ENCODE data around the gene SOX5. TPM values are rescaled to one million over a fixed set of nuclear protein-coding genes. Genes with fewer than 3 reads are reported as not detected.

The SOX5 gene
- total RNA-seq, 3 donors from 2014 or later (not counting 1 experiment from before 2014, with no cell fraction given) = 0.80 to 0.95 TPM; not detected in 1

GRCh38 chr12:23655884-23656283 is 293.6 kb downstream of the SOX5 start:
- Histone ChIP-seq H3K36me3 (ENCODE audit: control insufficient read depth, insufficient read depth, low read length) (no peaks in the 10 kb centered on the region), H3K9me3 (ENCODE audit: control insufficient read depth, insufficient read depth, low read length) (no peaks in the 10 kb centered on the region), H3K27me3 (ENCODE audit: control insufficient read depth, insufficient read depth, low read length) (no peaks in the 10 kb centered on the region), H3K27ac (ENCODE audit: low read length) (no peak overlapping the region), H3K4me3 (ENCODE audit: low read length) (no peak overlapping the region), H3K4me1 (ENCODE audit: control insufficient read depth, insufficient read depth, low read length) (no peaks in the 10 kb centered on the region)
- Mint-ChIP-seq H3K27ac (no peak overlapping the region), H3K27me3 (ENCODE audit: low read depth in 2 of 2) (no peaks in the 10 kb centered on the region), H3K4me1 (no peaks in the 10 kb centered on the region), H3K4me3 (no peak overlapping the region), H3K9me3 (peaks cover 11 to 12% of the 10 kb centered on the region in 2 donors), H3K36me3 (no peaks in the 10 kb centered on the region)
- no peak for DNase-seq
- intact Hi-C loops (cut with micrococcal nuclease) = no loop called here
- no peak for TF ChIP-seq CTCF (IDR thresholded peaks at IDR 0.05)
- 67% methylated on average over 1 of the region's 1 CpG for WGBS (ENCODE audit: insufficient coverage)
- ATAC-seq = no peak

- no peaks in the 10 kb centered on the region for H3K4me1 Mint-ChIP-seq
- no peaks in the 10 kb centered on the region for H3K4me1 ChIP-seq (ENCODE audit: control insufficient read depth, insufficient read depth, low read length)
- DNase-seq (no peak), ATAC-seq (no peak)
- no peak overlapping the region for H3K4me3 Mint-ChIP-seq
- TF ChIP-seq CTCF (IDR thresholded peaks at IDR 0.05) = no peak
- intact Hi-C loops (cut with micrococcal nuclease) = no loop called here
- no peak overlapping the region for H3K27ac ChIP-seq (ENCODE audit: low read length)
- H3K27me3 ChIP-seq (ENCODE audit: control insufficient read depth, insufficient read depth, low read length) = no peaks in the 10 kb centered on the region
- 92% methylated on average over 4 of the region's 4 CpGs for WGBS (ENCODE audit: insufficient coverage)
- peaks cover 13 to 14% of the 10 kb centered on the region in 2 donors for H3K9me3 Mint-ChIP-seq
- H3K27ac Mint-ChIP-seq = no peak overlapping the region
- H3K36me3 ChIP-seq (ENCODE audit: control insufficient read depth, insufficient read depth, low read length) = no peaks in the 10 kb centered on the region
- H3K36me3 Mint-ChIP-seq = no peaks in the 10 kb centered on the region
- H3K9me3 ChIP-seq (ENCODE audit: control insufficient read depth, insufficient read depth, low read length) = no peaks in the 10 kb centered on the region
- H3K4me3 ChIP-seq (ENCODE audit: low read length) = no peak overlapping the region
- H3K27me3 Mint-ChIP-seq (ENCODE audit: low read depth in 2 of 2) = no peaks in the 10 kb centered on the region
Observed at GRCh38 chr12:23655112-23655511, 294.4 kb downstream of the SOX5 start.

- Histone ChIP-seq H3K27me3 (ENCODE audit: control insufficient read depth, insufficient read depth, low read length) (no peaks in the 10 kb centered on the region), H3K27ac (ENCODE audit: low read length) (no peak overlapping the region), H3K36me3 (ENCODE audit: control insufficient read depth, insufficient read depth, low read length) (no peaks in the 10 kb centered on the region), H3K4me1 (ENCODE audit: control insufficient read depth, insufficient read depth, low read length) (no peaks in the 10 kb centered on the region), H3K9me3 (ENCODE audit: control insufficient read depth, insufficient read depth, low read length) (no peaks in the 10 kb centered on the region), H3K4me3 (ENCODE audit: low read length) (no peak overlapping the region)
- Mint-ChIP-seq H3K36me3 (no peaks in the 10 kb centered on the region), H3K9me3 (peaks cover 20 to 24% of the 10 kb centered on the region in 2 donors), H3K27ac (no peak overlapping the region), H3K27me3 (ENCODE audit: low read depth in 2 of 2) (no peaks in the 10 kb centered on the region), H3K4me1 (no peaks in the 10 kb centered on the region), H3K4me3 (no peak overlapping the region)
- DNase-seq (no peak), ATAC-seq (no peak)
- TF ChIP-seq CTCF (IDR thresholded peaks at IDR 0.05) = no peak
- no CpG with 5 or more reads among the region's 1 CpG for WGBS (ENCODE audit: insufficient coverage)
- intact Hi-C loops (cut with micrococcal nuclease) = no loop called here
Observed at GRCh38 chr12:23648546-23648945, 300.9 kb downstream of the SOX5 start.

- DNase-seq (no peak), ATAC-seq (no peak)
- Histone ChIP-seq H3K36me3 (ENCODE audit: control insufficient read depth, insufficient read depth, low read length) (no peaks in the 10 kb centered on the region), H3K9me3 (ENCODE audit: control insufficient read depth, insufficient read depth, low read length) (no peaks in the 10 kb centered on the region), H3K27ac (ENCODE audit: low read length) (no peak overlapping the region), H3K4me3 (ENCODE audit: low read length) (no peak overlapping the region), H3K27me3 (ENCODE audit: control insufficient read depth, insufficient read depth, low read length) (no peaks in the 10 kb centered on the region), H3K4me1 (ENCODE audit: control insufficient read depth, insufficient read depth, low read length) (no peaks in the 10 kb centered on the region)
- 100% methylated on average over 4 of the region's 4 CpGs for WGBS (ENCODE audit: insufficient coverage)
- Mint-ChIP-seq H3K9me3 (peaks cover 17 to 25% of the 10 kb centered on the region in 2 donors), H3K36me3 (peaks cover 7% of the 10 kb centered on the region), H3K27ac (no peak overlapping the region), H3K4me3 (no peak overlapping the region), H3K4me1 (no peaks in the 10 kb centered on the region), H3K27me3 (ENCODE audit: low read depth in 2 of 2) (no peaks in the 10 kb centered on the region)
- TF ChIP-seq CTCF (IDR thresholded peaks at IDR 0.05) = no peak
- intact Hi-C loops (cut with micrococcal nuclease) = no loop called here
Observed at GRCh38 chr12:23640754-23641153, 308.7 kb downstream of the SOX5 start.

All from natural killer cell (primary cell).